HUES48 (cell line): ENCODE measurements around the gene DAB2.

ENCODE experiments used
- H3K27ac ChIP-seq: one replicate; pipeline ENCODE4 v1.7.0; 2013; ENCODE audit warnings: low read depth, low read length, inconsistent platforms
- H3K27me3 ChIP-seq: 2 replicates; pipeline ENCODE4 v1.6.1; 2013; ENCODE audit warnings: mild to moderate bottlenecking, low read length; ENCODE audit not compliant: control insufficient read depth, insufficient read depth
- H3K36me3 ChIP-seq: 2 replicates; pipeline ENCODE4 v1.6.1; 2013; ENCODE audit warnings: low read length; ENCODE audit not compliant: control insufficient read depth, insufficient read depth
- H3K4me1 ChIP-seq: 2 replicates; pipeline ENCODE4 v1.6.1; 2013; ENCODE audit warnings: mild to moderate bottlenecking, low read length; ENCODE audit not compliant: control insufficient read depth, insufficient read depth
- H3K4me3 ChIP-seq: 2 replicates; pipeline ENCODE4 v1.5.1; 2013; ENCODE audit warnings: mild to moderate bottlenecking, low read depth, low read length
- H3K9ac ChIP-seq: 2 replicates; pipeline ENCODE4 v1.6.1; 2013; ENCODE audit warnings: mild to moderate bottlenecking, low read depth, low read length, moderate library complexity
- H3K9me3 ChIP-seq: 2 replicates; pipeline ENCODE4 v1.6.1; 2013; ENCODE audit warnings: low read length; ENCODE audit not compliant: control insufficient read depth, insufficient read depth

DAB2 gene

DNA sequence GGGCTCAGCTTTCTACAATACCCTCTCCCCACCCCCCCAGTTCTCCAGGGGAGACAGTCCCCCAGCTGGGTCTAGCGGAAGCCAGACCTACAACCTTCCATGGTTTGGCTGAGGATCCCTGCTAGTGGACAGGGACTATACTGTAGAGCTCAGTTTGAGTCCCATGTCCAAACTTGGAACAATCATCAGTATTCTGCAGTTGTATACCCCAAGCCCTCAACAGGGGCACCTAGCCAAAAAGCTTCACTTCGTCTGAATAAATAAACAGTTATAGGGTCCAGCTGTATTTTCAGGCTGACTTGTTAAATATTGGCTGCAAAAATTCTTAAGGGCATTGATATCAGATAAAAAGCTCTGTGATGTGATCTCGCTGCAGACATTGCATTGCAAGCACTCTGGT lies 45.1 kb downstream of the DAB2 start:
- H3K27ac ChIP-seq = no peak overlapping the region
- H3K36me3 ChIP-seq = no peaks in the 10 kb centered on the region

DNA sequence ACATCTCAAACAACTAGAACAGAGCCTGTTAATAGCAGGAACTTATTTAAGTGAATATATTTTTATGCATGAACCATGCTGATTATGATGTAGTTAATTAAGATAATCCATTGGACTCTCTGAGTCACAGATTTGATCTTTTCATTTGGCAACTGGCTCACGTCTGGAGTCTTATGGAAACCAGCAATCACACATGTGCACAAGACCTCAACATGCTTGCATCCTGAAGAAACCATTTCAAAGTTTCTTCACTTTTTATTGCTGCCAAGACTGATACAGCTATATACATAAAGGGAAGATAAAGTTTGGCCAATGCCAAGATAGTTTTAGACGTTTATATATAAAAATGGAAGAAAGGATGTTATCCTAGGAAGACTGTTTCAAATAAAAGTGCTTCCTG lies 47.2 kb downstream of the DAB2 start:
- H3K9me3 ChIP-seq = no peaks in the 10 kb centered on the region
- H3K36me3 ChIP-seq = no peaks in the 10 kb centered on the region
- no peak overlapping the region for H3K4me3 ChIP-seq
- H3K27me3 ChIP-seq = no peaks in the 10 kb centered on the region
- H3K9ac ChIP-seq = no peak overlapping the region
- H3K4me1 ChIP-seq = peaks cover 3% of the 10 kb centered on the region; the same call in 1 of the 2 replicates
- no peak overlapping the region for H3K27ac ChIP-seq

More for the DNA sequence above, 45.1 kb downstream of the DAB2 start:
- H3K27me3 ChIP-seq = no peaks in the 10 kb centered on the region
- peaks cover 3% of the 10 kb centered on the region; the same call in 1 of the 2 replicates for H3K4me1 ChIP-seq
- no peak overlapping the region for H3K9ac ChIP-seq
- H3K9me3 ChIP-seq = no peaks in the 10 kb centered on the region
- H3K4me3 ChIP-seq = no peak overlapping the region

DNA sequence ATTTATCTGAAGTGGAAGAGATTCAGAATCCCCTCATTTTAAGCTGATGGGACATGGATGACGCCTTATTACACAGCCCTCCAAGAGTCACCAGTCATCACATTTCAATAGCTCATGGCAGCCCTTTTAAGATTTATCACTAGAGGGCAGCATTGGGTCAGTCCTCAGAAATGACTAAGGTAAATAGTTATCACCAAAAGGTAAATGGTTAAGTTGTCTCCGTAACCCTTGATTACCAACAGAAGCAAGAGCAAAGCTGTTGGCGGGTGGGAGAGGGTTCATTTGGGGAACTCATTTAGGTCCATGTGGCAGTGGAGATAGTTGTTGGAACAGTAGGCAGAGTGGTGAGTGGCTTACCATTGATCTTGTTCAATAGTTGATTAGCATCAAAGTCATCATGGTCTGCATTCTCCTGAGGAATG lies 48.5 kb downstream of the DAB2 start:
- Histone ChIP-seq H3K27ac (no peak overlapping the region), H3K27me3 (no peaks in the 10 kb centered on the region), H3K4me1 (peaks cover 3% of the 10 kb centered on the region; the same call in 1 of the 2 replicates), H3K36me3 (no peaks in the 10 kb centered on the region), H3K9me3 (no peaks in the 10 kb centered on the region), H3K9ac (no peak overlapping the region), H3K4me3 (no peak overlapping the region)

DNA sequence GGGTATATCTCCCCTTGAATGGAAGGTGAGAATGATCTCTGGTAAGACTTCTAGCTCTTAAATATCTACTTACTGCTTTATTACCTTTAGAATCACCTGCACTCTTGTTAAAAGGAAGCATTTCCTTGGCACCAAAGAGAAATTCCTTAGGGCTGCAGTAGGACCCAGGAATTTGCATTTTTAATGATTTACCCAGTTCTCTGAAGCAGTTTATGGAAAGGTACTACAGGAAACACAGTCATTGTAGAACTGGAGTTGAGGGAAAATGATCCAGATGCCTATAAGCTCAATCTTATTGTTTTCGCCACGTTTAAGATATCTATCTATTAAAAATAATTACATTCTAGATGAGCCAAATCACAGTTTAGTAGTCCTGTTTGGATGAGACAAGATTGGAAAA lies 51.0 kb downstream of the DAB2 start:
- no peak overlapping the region for H3K27ac ChIP-seq
- H3K9ac ChIP-seq = no peak overlapping the region
- no peaks in the 10 kb centered on the region for H3K36me3 ChIP-seq

DNA sequence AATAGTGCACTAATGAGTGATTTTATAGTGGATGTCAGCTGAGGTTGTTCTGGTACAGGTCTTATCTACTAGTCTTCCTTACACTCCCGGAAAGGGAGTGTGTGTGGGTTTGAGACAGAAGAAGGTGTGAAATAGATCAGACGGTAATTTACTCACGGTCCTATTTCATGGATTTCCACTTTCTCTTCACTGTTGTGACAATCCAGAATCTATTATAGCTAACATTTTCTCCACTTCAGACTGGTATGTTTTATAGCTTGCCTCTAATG lies 53.5 kb downstream of the DAB2 start:
- Histone ChIP-seq H3K9me3 (no peaks in the 10 kb centered on the region), H3K4me1 (0 out of 2 replicates have a peak, but pooled peaks cover 3% of the 10 kb centered on the region), H3K4me3 (no peak overlapping the region), H3K9ac (no peak overlapping the region), H3K27ac (no peak overlapping the region), H3K36me3 (no peaks in the 10 kb centered on the region), H3K27me3 (no peaks in the 10 kb centered on the region)

More for the DNA sequence above, 51.0 kb downstream of the DAB2 start:
- Histone ChIP-seq H3K27me3 (no peaks in the 10 kb centered on the region), H3K9me3 (no peaks in the 10 kb centered on the region), H3K4me1 (peaks cover 6% of the 10 kb centered on the region; the same call in 1 of the 2 replicates), H3K4me3 (no peak overlapping the region)

DNA sequence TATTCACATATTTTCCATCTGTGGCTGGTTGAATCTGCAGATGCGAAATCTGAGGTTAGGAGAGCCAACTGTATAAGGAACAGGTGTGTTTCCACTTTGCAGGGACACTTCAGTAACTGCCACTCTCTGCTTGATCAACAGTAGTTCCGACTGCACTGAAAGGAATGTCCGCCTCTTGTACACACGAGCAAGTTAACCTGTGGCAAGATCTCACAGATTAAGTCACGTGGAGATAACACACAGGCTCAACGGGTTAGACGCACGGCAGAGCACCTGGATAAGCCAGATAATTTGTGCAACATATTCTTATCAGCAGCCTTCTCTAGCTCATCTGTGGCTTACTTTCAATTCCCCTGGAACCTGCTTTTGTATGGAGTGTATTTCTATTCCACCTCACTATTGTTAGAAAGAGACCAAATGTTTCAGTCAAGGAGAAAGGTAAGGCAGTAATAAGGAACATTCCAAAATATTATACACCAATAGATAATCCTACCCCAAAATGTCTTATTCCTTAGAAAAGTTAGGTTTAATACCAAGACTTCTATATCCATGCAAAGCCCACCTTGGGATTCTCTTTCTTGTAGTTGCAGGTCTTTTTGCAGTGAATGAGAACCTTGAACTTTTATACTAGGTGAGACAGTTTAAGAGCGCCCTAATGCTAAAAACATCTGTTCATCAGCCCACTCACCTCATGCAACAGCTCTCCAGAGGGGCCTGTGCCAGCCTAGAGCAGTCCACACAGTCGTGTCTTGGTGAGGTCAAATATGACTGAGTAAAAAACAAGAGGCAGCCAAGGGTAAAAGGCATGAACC lies 54.0 kb downstream of the DAB2 start:
- H3K36me3 ChIP-seq = no peaks in the 10 kb centered on the region
- H3K27ac ChIP-seq = no peak overlapping the region
- H3K27me3 ChIP-seq = no peaks in the 10 kb centered on the region
- H3K4me3 ChIP-seq = no peak overlapping the region
- no peak overlapping the region for H3K9ac ChIP-seq
- H3K4me1 ChIP-seq = 0 out of 2 replicates have a peak, but pooled peaks cover 3% of the 10 kb centered on the region
- H3K9me3 ChIP-seq = no peaks in the 10 kb centered on the region

DNA sequence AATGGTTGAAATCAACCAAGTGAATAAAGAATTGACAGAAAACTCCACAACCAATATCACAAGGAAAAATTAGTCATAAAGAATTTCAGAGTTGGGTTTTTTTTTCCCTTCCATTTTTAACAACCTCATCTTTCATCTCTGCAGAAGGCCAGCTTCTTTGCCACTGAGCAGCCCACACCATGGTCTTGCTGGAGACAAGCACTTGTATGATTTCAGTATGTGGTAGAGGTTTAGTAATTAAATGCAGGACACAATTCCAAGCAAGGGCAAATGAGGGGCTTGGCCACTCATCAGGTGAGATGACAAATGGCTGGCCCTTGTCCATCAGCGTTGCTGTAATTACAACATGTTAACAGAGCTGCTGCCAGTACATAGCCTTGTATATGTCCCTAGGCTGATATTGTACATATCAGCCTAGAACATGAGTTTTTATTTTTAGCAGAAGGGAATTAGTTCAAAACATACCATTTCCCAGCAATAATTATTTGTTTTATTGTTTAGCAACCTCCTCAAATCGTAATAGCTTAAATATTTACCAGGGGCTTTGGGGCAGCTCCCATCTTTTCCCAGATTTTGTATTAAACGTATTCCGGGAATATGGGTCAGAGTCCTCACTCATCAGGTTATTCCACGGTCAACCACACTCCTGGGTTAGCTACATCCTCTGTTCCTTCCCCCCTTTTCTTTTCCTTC lies 55.5 kb downstream of the DAB2 start:
- Histone ChIP-seq H3K9me3 (no peaks in the 10 kb centered on the region), H3K27ac (no peak overlapping the region), H3K4me3 (no peak overlapping the region), H3K36me3 (no peaks in the 10 kb centered on the region), H3K4me1 (0 out of 2 replicates have a peak, but pooled peaks cover 3% of the 10 kb centered on the region), H3K27me3 (no peaks in the 10 kb centered on the region), H3K9ac (no peak overlapping the region)

DNA sequence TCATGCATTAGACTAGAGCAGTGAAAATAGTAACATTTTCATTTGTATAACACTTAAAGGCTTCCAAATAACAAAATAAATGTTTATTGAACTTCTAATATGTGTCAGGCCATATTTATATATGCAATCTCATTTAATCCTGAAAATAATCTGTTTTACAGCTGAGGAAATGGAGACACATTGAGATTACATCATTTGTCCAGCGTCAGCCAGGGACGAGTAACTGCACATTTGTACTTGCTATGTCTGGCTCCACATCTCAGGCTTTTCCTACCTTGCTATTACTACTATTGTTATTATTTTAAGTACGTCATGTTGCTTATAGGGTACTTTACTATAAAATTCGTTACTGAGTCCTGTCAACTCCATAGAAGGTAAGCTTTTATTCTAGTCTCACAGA lies 56.7 kb downstream of the DAB2 start:
- Histone ChIP-seq H3K9ac (no peak overlapping the region), H3K27ac (no peak overlapping the region), H3K4me1 (0 out of 2 replicates have a peak, but pooled peaks cover 3% of the 10 kb centered on the region), H3K4me3 (no peak overlapping the region), H3K27me3 (no peaks in the 10 kb centered on the region), H3K9me3 (no peaks in the 10 kb centered on the region), H3K36me3 (no peaks in the 10 kb centered on the region)

DNA sequence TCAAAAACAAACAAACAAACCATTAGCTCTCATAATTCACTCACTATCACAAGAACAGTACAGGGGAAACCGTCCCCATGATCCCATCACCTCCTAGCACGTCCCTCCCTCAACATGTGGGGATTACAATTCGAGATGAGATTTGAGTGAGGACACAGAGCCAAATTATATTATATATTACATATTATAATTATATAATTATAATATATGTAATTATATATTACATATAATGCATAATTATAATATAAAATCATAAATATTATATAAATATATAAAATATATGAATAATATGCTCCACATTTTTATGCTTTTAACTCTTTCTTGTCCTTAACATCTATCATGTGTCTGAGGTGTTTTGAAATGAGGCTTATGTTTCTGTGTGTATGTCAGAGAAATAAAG lies 57.1 kb downstream of the DAB2 start:
- Histone ChIP-seq H3K4me1 (0 out of 2 replicates have a peak, but pooled peaks cover 3% of the 10 kb centered on the region), H3K4me3 (no peak overlapping the region), H3K9ac (no peak overlapping the region), H3K27ac (no peak overlapping the region), H3K27me3 (no peaks in the 10 kb centered on the region), H3K9me3 (no peaks in the 10 kb centered on the region), H3K36me3 (no peaks in the 10 kb centered on the region)

DNA sequence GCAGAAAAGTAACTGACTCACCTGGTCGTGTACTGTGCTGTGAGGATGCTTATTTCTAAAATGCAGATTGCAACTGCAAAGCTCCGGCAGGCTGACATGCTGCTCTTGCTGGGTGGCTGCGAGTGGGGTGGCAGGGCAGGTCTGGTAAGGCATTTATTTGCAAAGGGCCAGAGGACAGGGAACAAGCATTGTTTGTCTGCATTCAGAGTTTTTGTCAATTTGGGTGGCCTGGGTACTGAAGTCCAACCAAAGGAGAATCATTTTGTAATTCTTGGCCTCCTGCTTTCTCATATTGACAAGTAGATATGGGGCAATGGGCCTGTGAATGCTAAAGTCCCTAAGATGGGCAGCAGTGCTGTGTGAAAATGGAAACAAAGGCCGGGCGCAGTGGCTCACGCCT lies 60.4 kb downstream of the DAB2 start, which contains the start of gene C9:
C9 (minus strand) TSS at position 129 of the 400 bp plus-strand sequence; CDS start at position 98, 31 bp downstream.
- Histone ChIP-seq H3K9ac (no peak within 1 kb of the TSS), H3K4me3 (no peak within 1 kb of the TSS), H3K36me3 (no peaks in the 10 kb centered on the region), H3K4me1 (no peaks in the 10 kb centered on the region), H3K27ac (no peak within 1 kb of the TSS), H3K9me3 (no peaks in the 10 kb centered on the region), H3K27me3 (no peaks in the 10 kb centered on the region)

DNA sequence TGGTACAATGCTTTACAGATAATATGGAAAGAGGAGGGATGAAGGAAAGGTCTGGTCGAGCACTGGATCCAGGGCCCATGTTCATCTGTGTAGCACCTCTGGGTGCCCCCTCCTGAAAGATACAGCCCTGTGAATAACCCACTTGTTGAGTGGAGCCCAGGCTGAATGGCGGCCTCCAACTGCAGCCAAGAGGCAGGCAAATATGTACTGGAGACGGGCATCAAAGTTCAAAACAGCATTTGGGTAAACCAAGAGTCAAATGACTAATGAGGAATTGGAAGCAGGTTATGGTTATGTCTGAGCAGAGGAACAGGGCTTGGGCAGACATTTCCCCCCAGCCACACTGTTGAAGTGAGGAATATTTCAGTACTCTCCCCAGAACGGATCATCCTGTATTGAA lies 61.6 kb downstream of the DAB2 start:
- Histone ChIP-seq H3K27me3 (no peaks in the 10 kb centered on the region), H3K36me3 (no peaks in the 10 kb centered on the region), H3K9me3 (no peaks in the 10 kb centered on the region), H3K9ac (no peak overlapping the region), H3K4me3 (no peak overlapping the region), H3K4me1 (no peaks in the 10 kb centered on the region), H3K27ac (no peak overlapping the region)
